ENCODE data around the gene PTCH1. TPM values are rescaled to one million over a fixed set of nuclear protein-coding genes. Genes with fewer than 3 reads are reported as not detected.

PTCH1 gene
- total and polyA plus RNA-seq, 2 experiments from 2014 or later: 21.4 to 34.1 TPM

GRCh38 chr9:95406121-95406520, 110.7 kb downstream of the PTCH1 start:
- H3K27me3 ChIP-seq (ENCODE audit: insufficient read depth): no peaks in the 10 kb centered on the region
- TF ChIP-seq NANOG (IDR thresholded peaks at IDR 0.05; ENCODE audit: borderline replicate concordance): no peak
- TF ChIP-seq REST (IDR thresholded peaks at IDR 0.05; ENCODE audit: unreplicated experiment): no peak
- TF ChIP-seq ZNF331 (CRISPR knock-in tag; IDR thresholded peaks at IDR 0.05; ENCODE audit: low read depth): no peak
- peaks cover 6% of the 10 kb centered on the region for H3K27me3 Mint-ChIP-seq (ENCODE audit: insufficient read depth, low read depth, poor library complexity)
- no peak overlapping the region for H3K27ac Mint-ChIP-seq
- H2AFZ ChIP-seq: no peak overlapping the region
- H3K4me1 Mint-ChIP-seq: peaks cover 21% of the 10 kb centered on the region
- no peak overlapping the region for H3K4me2 ChIP-seq
- DNase-seq (ENCODE audit: low spot score) (no peak), ATAC-seq (no peak)
- H3K9me3 Mint-ChIP-seq: no peaks in the 10 kb centered on the region; the same call in 2 of the 3 replicates
- H3K79me2 ChIP-seq (replicated peaks; ENCODE audit: insufficient read depth): no peaks in the 10 kb centered on the region
- peaks cover 21% of the 10 kb centered on the region for H3K4me1 ChIP-seq (ENCODE audit: insufficient read depth)
- H3F3A ChIP-seq (replicated peaks; ENCODE audit: low read depth): no peaks in the 10 kb centered on the region
- H3K36me3 Mint-ChIP-seq (ENCODE audit: low read depth): no peaks in the 10 kb centered on the region; the same call in 2 of the 3 replicates
- no peaks in the 10 kb centered on the region for H4K20me1 ChIP-seq (replicated peaks; ENCODE audit: insufficient read depth)
- H3K9me2 ChIP-seq (ENCODE audit: insufficient read depth): peaks cover 6% of the 10 kb centered on the region; the same call in 1 of the 2 replicates
- H3K4me3 Mint-ChIP-seq: no peak overlapping the region
- H3K27ac ChIP-seq (ENCODE audit: low read depth): no peak overlapping the region
- H3K4me3 ChIP-seq: no peak overlapping the region
- no peaks in the 10 kb centered on the region for H3K36me3 ChIP-seq (ENCODE audit: insufficient read depth)

- peaks cover 4% of the 10 kb centered on the region; the same call in 1 of the 2 replicates for H3K4me1 ChIP-seq (ENCODE audit: insufficient read depth)
- no peaks in the 10 kb centered on the region for H3K79me2 ChIP-seq (replicated peaks; ENCODE audit: insufficient read depth)
- no peak overlapping the region for H3K4me3 Mint-ChIP-seq
- no peak overlapping the region for H3K4me2 ChIP-seq
- H3K4me3 ChIP-seq: no peak overlapping the region
- no peaks in the 10 kb centered on the region for H3K36me3 Mint-ChIP-seq (ENCODE audit: low read depth)
- no peaks in the 10 kb centered on the region; the same call in 1 of the 3 replicates for H3K9me3 Mint-ChIP-seq
- H3K4me1 Mint-ChIP-seq: peaks cover 13% of the 10 kb centered on the region
- H3K36me3 ChIP-seq (ENCODE audit: insufficient read depth): no peaks in the 10 kb centered on the region
- DNase-seq (ENCODE audit: low spot score) (no peak), ATAC-seq (peak; percentile 28; the same call in 1 of the 3 replicates)
- H3K27me3 Mint-ChIP-seq (ENCODE audit: insufficient read depth, low read depth, poor library complexity): peaks cover 3% of the 10 kb centered on the region
- H3K27me3 ChIP-seq (ENCODE audit: insufficient read depth): no peaks in the 10 kb centered on the region
- no peaks in the 10 kb centered on the region for H3K9me2 ChIP-seq (ENCODE audit: insufficient read depth)
- no peak overlapping the region for H3K27ac Mint-ChIP-seq
- no peak overlapping the region for H3K27ac ChIP-seq (ENCODE audit: low read depth)
- H2AFZ ChIP-seq: no peak overlapping the region
- no peaks in the 10 kb centered on the region for H3F3A ChIP-seq (replicated peaks; ENCODE audit: low read depth)
- H4K20me1 ChIP-seq (replicated peaks; ENCODE audit: insufficient read depth): no peaks in the 10 kb centered on the region
- TF ChIP-seq EZH2 (IDR thresholded peaks at IDR 0.05; ENCODE audit: low read depth, unreplicated experiment) (no peak), EZH2phosphoT487 (IDR thresholded peaks at IDR 0.05; ENCODE audit: unreplicated experiment) (no peak), ZNF462 (CRISPR knock-in tag; IDR thresholded peaks at IDR 0.05) (no peak), ETS1 (IDR thresholded peaks at IDR 0.05) (no peak), POLR2AphosphoS5 (IDR thresholded peaks at IDR 0.05; ENCODE audit: low read depth) (no peak), NANOG (IDR thresholded peaks at IDR 0.05; ENCODE audit: borderline replicate concordance) (no peak), STAT1 (IDR thresholded peaks at IDR 0.05; ENCODE audit: unreplicated experiment) (no peak), ZNF114 (CRISPR knock-in tag; IDR thresholded peaks at IDR 0.05) (no peak)
Observed at GRCh38 chr9:95399261-95399660, 117.5 kb downstream of the PTCH1 start.

Measured in GM23338 (cell line).